ENCODE data around the gene HBG2. TPM values are rescaled to one million over a fixed set of nuclear protein-coding genes. Genes with fewer than 3 reads are reported as not detected.
A peak's percentile ranks its signal among the peaks of the same experiment; 100 is the strongest.

HBG2 gene
- total and polyA plus RNA-seq, 9 of the 15 experiments (the other 6 are each of a cell fraction or from before 2014, with no cell fraction given): 1,626 to 58,619 (median 10,515) TPM

GRCh38 chr11:5280582-5281102, 26.1 kb upstream of the HBG2 start (continued):
- TF ChIP-seq ZBTB49 (CRISPR knock-in tag; IDR thresholded peaks at IDR 0.05; ENCODE audit: borderline replicate concordance) (no peak), UBTF (IDR thresholded peaks at IDR 0.05; ENCODE audit: borderline replicate concordance in 1 of 2, low read depth in 2 of 2, low read length in 2 of 2) (0 out of 4 replicates have a peak, but pooled peaks of 1 of the 2 experiments have one; percentile 59), NCOA4 (IDR thresholded peaks at IDR 0.05; ENCODE audit: partially characterized antibody) (no peak), NR0B1 (IDR thresholded peaks at IDR 0.05; ENCODE audit: partially characterized antibody) (no peak), VEZF1 (CRISPR knock-in tag; IDR thresholded peaks at IDR 0.05) (peak; percentile 94), ZNF3 (CRISPR knock-in tag; IDR thresholded peaks at IDR 0.05) (no peak), TFE3 (CRISPR knock-in tag; IDR thresholded peaks at IDR 0.05) (peak; percentile 12; the same call in 1 of the 2 replicates), ZNF57 (CRISPR knock-in tag; IDR thresholded peaks at IDR 0.05) (no peak), TCF7L2 (IDR thresholded peaks at IDR 0.05; ENCODE audit: low read depth, low read length) (no peak), ZNF316 (IDR thresholded peaks at IDR 0.05) (peak; percentile 100), ARID3A (IDR thresholded peaks at IDR 0.05; ENCODE audit: borderline replicate concordance, low read depth, low read length) (peak; percentile 79; the same call in 1 of the 2 replicates), TGIF2 (CRISPR knock-in tag; IDR thresholded peaks at IDR 0.05) (no peak)
